CD4-positive, alpha-beta T cell (primary cell): ENCODE measurements around the gene ARHGAP42. TPM values are rescaled to one million over a fixed set of nuclear protein-coding genes. Genes with fewer than 3 reads are reported as not detected.

Experiments used
- ATAC-seq: fragments of 200-7000 bp; cut with Tn5 transposase; one replicate; pipeline ENCODE4 v1.10.0; 2022; ENCODE audit warnings: mild to moderate bottlenecking; ENCODE audit not compliant: poor library complexity
- CTCF ChIA-PET: fragments of 350-600 bp; sonication (Branson Sonifier 250); formaldehyde crosslinking; loops from one replicate; lab custom pipeline; 2021; ENCODE audit warnings: antibody characterized with exemption, inconsistent platforms; lab: Charles Lee
- POLR2A ChIA-PET: fragments of 350-600 bp; sonication (Branson Sonifier 250); formaldehyde crosslinking; loops from one replicate; lab custom pipeline; 2021; ENCODE audit warnings: antibody characterized with exemption, inconsistent platforms; lab: Charles Lee
- DNase-seq, 14 experiments: peaks; one replicate each; pipeline ENCODE4 v3.0.0-alpha.2; 2013 to 2020; ENCODE audit warnings: mixed read lengths in 2 of 14
- H3K27ac ChIP-seq, 2 donors: one replicate each; pipeline versions ENCODE4 v1.5.1 to v1.7.0; 2013; ENCODE audit warnings: low read length in 2 of 2, low read depth in 1 of 2, mild to moderate bottlenecking in 1 of 2
- H3K27me3 ChIP-seq, 2 experiments: 1 replicate in 1 of 2; 2 replicates in 1 of 2; pipeline versions ENCODE4 v1.6.1 to v1.7.0; 2013; ENCODE audit warnings: low read length in 2 of 2, control low read depth in 1 of 2, mild to moderate bottlenecking in 1 of 2, moderate library complexity in 1 of 2; ENCODE audit not compliant: insufficient read depth in 2 of 2, control insufficient read depth in 1 of 2
- H3K36me3 ChIP-seq: one replicate; pipeline ENCODE4 v1.6.1; 2013; ENCODE audit warnings: low read length, control low read depth; ENCODE audit not compliant: insufficient read depth
- H3K4me1 ChIP-seq: one replicate; pipeline ENCODE4 v1.6.1; 2013; ENCODE audit warnings: low read length, control low read depth; ENCODE audit not compliant: insufficient read depth
- H3K4me3 ChIP-seq: one replicate; pipeline ENCODE4 v1.5.1; 2013; ENCODE audit warnings: mild to moderate bottlenecking, low read length, moderate library complexity
- H3K9me3 ChIP-seq, 2 experiments: 1 replicate in 1 of 2; 2 replicates in 1 of 2; pipeline versions ENCODE4 v1.6.1 to v1.7.0; 2013; ENCODE audit warnings: low read length in 2 of 2, mild to moderate bottlenecking in 2 of 2, control low read depth in 1 of 2, moderate library complexity in 1 of 2; ENCODE audit not compliant: control insufficient read depth in 1 of 2, insufficient read depth in 1 of 2
- H3K27ac Mint-ChIP-seq: one replicate; pipeline ENCODE4 v1.8.0; 2020; ENCODE audit warnings: mixed read lengths
- H3K27me3 Mint-ChIP-seq: one replicate; pipeline ENCODE4 v1.8.0; 2021; ENCODE audit warnings: mixed read lengths
- H3K36me3 Mint-ChIP-seq: one replicate; pipeline ENCODE4 v1.8.0; 2021; ENCODE audit warnings: low read depth, mixed read lengths
- H3K4me1 Mint-ChIP-seq: one replicate; pipeline ENCODE4 v1.8.0; 2021; ENCODE audit warnings: low read depth, mixed read lengths
- H3K4me3 Mint-ChIP-seq: one replicate; pipeline ENCODE4 v1.8.0; 2020; ENCODE audit warnings: mild to moderate bottlenecking, mixed read lengths
- H3K9me3 Mint-ChIP-seq: one replicate; pipeline ENCODE4 v1.8.0; 2020; ENCODE audit warnings: mixed read lengths
- intact Hi-C, 2 experiments: fragments of 100-400 bp; cut with DNase I in 1 of 2; cut with micrococcal nuclease in 1 of 2; formaldehyde crosslinking; loops; one replicate each; pipeline versions ENCODE4 v1.15.1 to v1.9.0; 2023 to 2025; cut with DNase I, micrococcal nuclease
- total RNA-seq, 174 experiments: library from RNA in 2 of 174; stranded (reverse) in 2 of 174; gene quantifications; one replicate each; pipeline ENCODE4 v1.2.3 and lab custom pipeline; 2021 to 2026
- TF ChIP-seq, protein P1 (sequence below): fragments of 200-600 bp; IDR thresholded peaks from one replicate; pipeline ENCODE4 v1.8.0; 2022; ENCODE audit warnings: antibody characterized with exemption, mild to moderate bottlenecking

The ARHGAP42 gene
- total RNA-seq, 2 experiments from 2014 or later, result not detected

DNA sequence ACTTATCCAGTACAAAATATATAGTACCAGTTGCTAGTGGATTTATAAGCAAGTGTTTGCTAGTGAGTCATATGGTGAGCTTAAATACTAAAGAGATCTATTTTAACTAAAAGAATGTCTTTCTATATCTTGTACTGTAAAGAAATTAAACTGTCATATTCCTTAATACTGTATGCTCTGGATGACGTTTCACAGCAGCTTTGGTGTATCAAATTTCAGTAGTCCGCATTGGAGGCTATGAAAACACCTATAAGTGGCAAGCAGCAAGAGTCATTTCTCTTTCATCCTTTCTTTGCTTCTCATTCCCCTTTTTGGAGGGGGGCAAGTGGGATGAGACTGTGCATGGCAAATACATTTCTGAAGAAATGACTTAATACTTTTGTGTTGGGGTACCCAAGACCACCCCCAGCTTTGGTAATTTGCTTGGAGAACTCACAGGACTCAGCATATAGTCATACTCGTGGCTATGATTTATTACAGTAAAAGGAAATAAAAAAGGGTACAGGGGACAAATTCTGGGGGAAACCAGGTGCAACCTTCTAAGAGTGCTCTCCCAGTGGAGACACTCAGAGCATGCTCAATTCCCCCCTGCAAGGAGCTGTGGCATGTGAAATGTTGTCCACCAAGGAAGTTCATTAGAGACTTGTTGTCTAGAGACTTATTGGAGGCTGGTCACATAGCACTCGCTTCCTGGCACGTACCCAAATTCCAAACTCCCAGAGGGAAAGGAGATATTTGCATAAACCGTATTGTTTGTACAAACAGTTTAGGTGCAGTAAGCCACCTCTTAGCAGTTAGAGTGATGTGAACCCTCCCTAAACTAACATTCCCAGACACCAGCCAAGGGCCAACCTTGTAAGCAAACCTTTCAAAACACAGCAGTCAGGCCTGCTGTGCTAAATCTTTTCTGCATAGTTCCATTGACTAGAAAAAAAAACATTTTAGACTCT is 231.7 kb downstream of the ARHGAP42 start:
- Mint-ChIP-seq H3K36me3 (no peaks in the 10 kb centered on the region), H3K9me3 (no peaks in the 10 kb centered on the region), H3K4me3 (no peak overlapping the region), H3K4me1 (no peaks in the 10 kb centered on the region), H3K27me3 (no peaks in the 10 kb centered on the region), H3K27ac (no peak overlapping the region)
- Histone ChIP-seq H3K27me3 (no peaks in the 10 kb centered on the region), H3K36me3 (no peaks in the 10 kb centered on the region), H3K4me3 (no peak overlapping the region), H3K9me3 (no peaks in the 10 kb centered on the region), H3K27ac (no peak overlapping the region), H3K4me1 (no peaks in the 10 kb centered on the region)
- ChIA-PET CTCF (no interaction called here), POLR2A (no interaction called here)
- DNase-seq (no peak), ATAC-seq (no peak)
- TF ChIP-seq, protein P1, sequence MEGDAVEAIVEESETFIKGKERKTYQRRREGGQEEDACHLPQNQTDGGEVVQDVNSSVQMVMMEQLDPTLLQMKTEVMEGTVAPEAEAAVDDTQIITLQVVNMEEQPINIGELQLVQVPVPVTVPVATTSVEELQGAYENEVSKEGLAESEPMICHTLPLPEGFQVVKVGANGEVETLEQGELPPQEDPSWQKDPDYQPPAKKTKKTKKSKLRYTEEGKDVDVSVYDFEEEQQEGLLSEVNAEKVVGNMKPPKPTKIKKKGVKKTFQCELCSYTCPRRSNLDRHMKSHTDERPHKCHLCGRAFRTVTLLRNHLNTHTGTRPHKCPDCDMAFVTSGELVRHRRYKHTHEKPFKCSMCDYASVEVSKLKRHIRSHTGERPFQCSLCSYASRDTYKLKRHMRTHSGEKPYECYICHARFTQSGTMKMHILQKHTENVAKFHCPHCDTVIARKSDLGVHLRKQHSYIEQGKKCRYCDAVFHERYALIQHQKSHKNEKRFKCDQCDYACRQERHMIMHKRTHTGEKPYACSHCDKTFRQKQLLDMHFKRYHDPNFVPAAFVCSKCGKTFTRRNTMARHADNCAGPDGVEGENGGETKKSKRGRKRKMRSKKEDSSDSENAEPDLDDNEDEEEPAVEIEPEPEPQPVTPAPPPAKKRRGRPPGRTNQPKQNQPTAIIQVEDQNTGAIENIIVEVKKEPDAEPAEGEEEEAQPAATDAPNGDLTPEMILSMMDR, result no peak
- intact Hi-C loops, result no loop called here

DNA sequence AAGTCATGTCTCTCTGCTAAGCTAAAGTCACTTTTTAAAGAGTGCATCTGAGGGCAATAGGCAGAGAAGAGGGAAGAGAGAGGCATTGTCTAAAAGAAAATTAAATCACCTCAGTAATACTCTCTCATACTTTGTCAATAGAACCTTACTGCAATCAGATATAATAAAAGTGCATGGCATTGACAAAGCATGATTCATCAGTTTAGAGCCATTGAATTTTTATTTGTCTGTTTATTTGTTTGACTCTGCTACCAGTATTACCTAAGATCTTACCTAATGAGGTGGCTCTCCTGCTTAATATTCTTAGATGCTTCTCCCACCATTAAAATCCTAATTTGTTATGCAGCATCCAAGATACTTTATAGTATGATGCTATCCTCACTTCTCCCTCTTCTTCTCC is 233.5 kb downstream of the ARHGAP42 start:
- Histone ChIP-seq H3K27me3 (no peaks in the 10 kb centered on the region), H3K36me3 (no peaks in the 10 kb centered on the region), H3K4me1 (no peaks in the 10 kb centered on the region), H3K27ac (no peak overlapping the region), H3K4me3 (no peak overlapping the region), H3K9me3 (no peaks in the 10 kb centered on the region)
- ATAC-seq, result no peak
- Mint-ChIP-seq H3K27me3 (no peaks in the 10 kb centered on the region), H3K4me1 (no peaks in the 10 kb centered on the region), H3K9me3 (no peaks in the 10 kb centered on the region), H3K4me3 (no peak overlapping the region), H3K27ac (no peak overlapping the region), H3K36me3 (no peaks in the 10 kb centered on the region)
- TF ChIP-seq, protein P1, result no peak
- DNase-seq, result no peak
- ChIA-PET POLR2A (no interaction called here), CTCF (no interaction called here)
- intact Hi-C loops, result no loop called here

DNA sequence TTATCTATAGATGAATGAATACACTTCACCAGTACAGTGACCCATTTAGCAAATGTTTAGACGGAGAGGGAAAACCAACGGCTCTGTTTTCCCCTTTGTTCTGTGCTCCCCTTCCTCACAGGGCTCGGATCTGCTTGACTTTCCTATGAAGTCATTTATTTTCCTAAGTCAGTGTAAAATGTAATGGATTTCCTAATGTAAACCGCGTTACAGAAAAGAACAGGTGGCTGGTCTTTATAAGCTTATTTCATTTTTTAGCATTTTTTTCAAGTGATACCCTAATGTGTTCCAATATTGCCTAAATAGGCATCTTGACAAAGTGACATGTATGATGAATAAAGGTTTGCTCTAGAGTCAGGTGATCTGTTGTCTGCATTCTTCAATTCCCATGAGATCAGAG is 235.0 kb downstream of the ARHGAP42 start:
- H3K4me1 ChIP-seq, result no peaks in the 10 kb centered on the region
- Mint-ChIP-seq H3K4me3 (no peak overlapping the region), H3K4me1 (no peaks in the 10 kb centered on the region), H3K27ac (no peak overlapping the region), H3K27me3 (no peaks in the 10 kb centered on the region), H3K9me3 (no peaks in the 10 kb centered on the region), H3K36me3 (no peaks in the 10 kb centered on the region)
- TF ChIP-seq, protein P1, result no peak
- intact Hi-C loops, result no loop called here
- no peaks in the 10 kb centered on the region for H3K36me3 ChIP-seq
- H3K4me3 ChIP-seq, result no peak overlapping the region
- CTCF ChIA-PET, result no interaction called here
- H3K27me3 ChIP-seq, result no peaks in the 10 kb centered on the region
- no peak overlapping the region for H3K27ac ChIP-seq
- POLR2A ChIA-PET, result no interaction called here
- DNase-seq (no peak), ATAC-seq (no peak)
- no peaks in the 10 kb centered on the region for H3K9me3 ChIP-seq
